Activated naive CD4-positive, alpha-beta T cell treated with anti-CD3 and anti-CD28 coated beads, Interleukin-2, amount 10 ng/mL, durations not matched to agents 7 days and 5 days (primary cell): ENCODE measurements around the gene LMCD1.

ENCODE experiments used
- CTCF ChIA-PET: fragments of 350-600 bp; sonication (Branson Sonifier 250); formaldehyde crosslinking; loops from one replicate; lab custom pipeline; 2021; ENCODE audit warnings: antibody characterized with exemption; lab: Charles Lee
- DNase-seq: peaks from one replicate; pipeline ENCODE4 v3.0.0-alpha.2; 2020
- H3K27ac Mint-ChIP-seq: one replicate; pipeline ENCODE4 v1.8.0; 2021; ENCODE audit warnings: mild to moderate bottlenecking, moderate library complexity, mixed read lengths
- H3K27me3 Mint-ChIP-seq: one replicate; pipeline ENCODE4 v1.8.0; 2021; ENCODE audit warnings: mild to moderate bottlenecking, mixed read lengths
- H3K36me3 Mint-ChIP-seq: one replicate; pipeline ENCODE4 v1.8.0; 2021; ENCODE audit warnings: mixed read lengths
- H3K4me1 Mint-ChIP-seq: one replicate; pipeline ENCODE4 v1.8.0; 2021; ENCODE audit warnings: mixed read lengths
- H3K4me3 Mint-ChIP-seq: one replicate; pipeline ENCODE4 v1.8.0; 2021; ENCODE audit warnings: mild to moderate bottlenecking, moderate library complexity, mixed read lengths
- H3K9me3 Mint-ChIP-seq: one replicate; pipeline ENCODE4 v1.8.0; 2021; ENCODE audit warnings: mixed read lengths

LMCD1 gene

GRCh38 chr3:8489278-8489792 lies 12.3 kb upstream of the LMCD1 start:
- H3K9me3 Mint-ChIP-seq, result no peaks in the 10 kb centered on the region
- no peak overlapping the region for H3K27ac Mint-ChIP-seq
- no peaks in the 10 kb centered on the region for H3K4me1 Mint-ChIP-seq
- no peak overlapping the region for H3K4me3 Mint-ChIP-seq
- no peak for DNase-seq
- CTCF ChIA-PET, result no interaction called here
- no peaks in the 10 kb centered on the region for H3K36me3 Mint-ChIP-seq
- no peaks in the 10 kb centered on the region for H3K27me3 Mint-ChIP-seq

- Mint-ChIP-seq H3K36me3 (no peaks in the 10 kb centered on the region), H3K27me3 (no peaks in the 10 kb centered on the region), H3K4me1 (no peaks in the 10 kb centered on the region), H3K4me3 (no peak overlapping the region), H3K27ac (no peak overlapping the region), H3K9me3 (no peaks in the 10 kb centered on the region)
- no peak for DNase-seq
- CTCF ChIA-PET, result no interaction called here
Measured at GRCh38 chr3:8490079-8490552, 11.5 kb upstream of the LMCD1 start.

- Mint-ChIP-seq H3K4me3 (no peak overlapping the region), H3K4me1 (no peaks in the 10 kb centered on the region), H3K9me3 (no peaks in the 10 kb centered on the region), H3K36me3 (no peaks in the 10 kb centered on the region), H3K27me3 (no peaks in the 10 kb centered on the region), H3K27ac (no peak overlapping the region)
- CTCF ChIA-PET, result no interaction called here
- DNase-seq, result no peak
Measured at GRCh38 chr3:8491271-8492144, 10.1 kb upstream of the LMCD1 start.

GRCh38 chr3:8492744-8493511 lies 8.7 kb upstream of the LMCD1 start:
- no peaks in the 10 kb centered on the region for H3K27me3 Mint-ChIP-seq
- H3K9me3 Mint-ChIP-seq, result no peaks in the 10 kb centered on the region
- CTCF ChIA-PET, result no interaction called here
- no peak overlapping the region for H3K27ac Mint-ChIP-seq
- H3K36me3 Mint-ChIP-seq, result no peaks in the 10 kb centered on the region
- DNase-seq, result no peak
- no peaks in the 10 kb centered on the region for H3K4me1 Mint-ChIP-seq
- no peak overlapping the region for H3K4me3 Mint-ChIP-seq

- Mint-ChIP-seq H3K36me3 (no peaks in the 10 kb centered on the region), H3K27ac (no peak overlapping the region)
Measured at GRCh38 chr3:8493744-8494143, 7.9 kb upstream of the LMCD1 start.

GRCh38 chr3:8494327-8494726 lies 7.3 kb upstream of the LMCD1 start:
- H3K4me1 Mint-ChIP-seq, result no peaks in the 10 kb centered on the region
- H3K27me3 Mint-ChIP-seq, result peaks cover 2% of the 10 kb centered on the region
- no peak overlapping the region for H3K27ac Mint-ChIP-seq
- no peak for DNase-seq
- no peaks in the 10 kb centered on the region for H3K9me3 Mint-ChIP-seq
- no peaks in the 10 kb centered on the region for H3K36me3 Mint-ChIP-seq
- CTCF ChIA-PET, result no interaction called here
- no peak overlapping the region for H3K4me3 Mint-ChIP-seq

More at GRCh38 chr3:8493744-8494143, 7.9 kb upstream of the LMCD1 start:
- Mint-ChIP-seq H3K4me1 (no peaks in the 10 kb centered on the region), H3K4me3 (no peak overlapping the region), H3K27me3 (no peaks in the 10 kb centered on the region), H3K9me3 (no peaks in the 10 kb centered on the region)
- CTCF ChIA-PET, result no interaction called here
- DNase-seq, result no peak

GRCh38 chr3:8497582-8497981 lies 4.0 kb upstream of the LMCD1 start:
- Mint-ChIP-seq H3K27me3 (peaks cover 22% of the 10 kb centered on the region), H3K27ac (no peak overlapping the region), H3K4me1 (peaks cover 7% of the 10 kb centered on the region), H3K9me3 (no peaks in the 10 kb centered on the region), H3K36me3 (no peaks in the 10 kb centered on the region), H3K4me3 (no peak overlapping the region)
- DNase-seq, result no peak
- CTCF ChIA-PET, result interaction anchor here (1.1 kb wide), 1 partner anchor 55 kb away, joined by 3 read pairs; no protein-coding TSS in a partner anchor

- DNase-seq, result no peak
- Mint-ChIP-seq H3K4me3 (no peak overlapping the region), H3K27me3 (peaks cover 25% of the 10 kb centered on the region), H3K4me1 (peaks cover 7% of the 10 kb centered on the region), H3K27ac (no peak overlapping the region), H3K36me3 (no peaks in the 10 kb centered on the region), H3K9me3 (no peaks in the 10 kb centered on the region)
- CTCF ChIA-PET, result interaction anchor here (0.8 kb wide), 1 partner anchor 259 kb away, joined by 3 read pairs; no protein-coding TSS in a partner anchor
Measured at GRCh38 chr3:8499181-8499611, 2.4 kb upstream of the LMCD1 start.

GRCh38 chr3:8500319-8500988 lies 1.2 kb upstream of the LMCD1 start:
- Mint-ChIP-seq H3K36me3 (no peaks in the 10 kb centered on the region), H3K9me3 (no peaks in the 10 kb centered on the region), H3K27ac (no peak overlapping the region), H3K4me3 (no peak overlapping the region), H3K4me1 (peaks cover 7% of the 10 kb centered on the region), H3K27me3 (peaks cover 25% of the 10 kb centered on the region)
- no peak for DNase-seq
- CTCF ChIA-PET, result no interaction called here

GRCh38 chr3:8500989-8501370 lies 643 bp upstream of the LMCD1 start:
- no peak overlapping the region for H3K27ac Mint-ChIP-seq
- CTCF ChIA-PET, result no interaction called here
- no peaks in the 10 kb centered on the region for H3K36me3 Mint-ChIP-seq
- peaks cover 25% of the 10 kb centered on the region for H3K27me3 Mint-ChIP-seq
- H3K9me3 Mint-ChIP-seq, result no peaks in the 10 kb centered on the region
- DNase-seq, result no peak
- H3K4me3 Mint-ChIP-seq, result peak overlapping the region; percentile 70
- peaks cover 7% of the 10 kb centered on the region for H3K4me1 Mint-ChIP-seq

GRCh38 chr3:8503461-8503860 lies 1.8 kb downstream of the LMCD1 start:
- H3K36me3 Mint-ChIP-seq, result no peaks in the 10 kb centered on the region
- no peak overlapping the region for H3K4me3 Mint-ChIP-seq
- peaks cover 25% of the 10 kb centered on the region for H3K27me3 Mint-ChIP-seq
- H3K4me1 Mint-ChIP-seq, result peaks cover 7% of the 10 kb centered on the region
- H3K9me3 Mint-ChIP-seq, result no peaks in the 10 kb centered on the region
- CTCF ChIA-PET, result no interaction called here
- H3K27ac Mint-ChIP-seq, result no peak overlapping the region
- no peak for DNase-seq

GRCh38 chr3:8503871-8504610 lies 2.4 kb downstream of the LMCD1 start:
- Mint-ChIP-seq H3K9me3 (no peaks in the 10 kb centered on the region), H3K36me3 (no peaks in the 10 kb centered on the region), H3K27ac (no peak overlapping the region), H3K4me3 (no peak overlapping the region), H3K4me1 (peaks cover 7% of the 10 kb centered on the region), H3K27me3 (peaks cover 25% of the 10 kb centered on the region)
- no peak for DNase-seq
- CTCF ChIA-PET, result no interaction called here

GRCh38 chr3:8504611-8504973 lies 3.0 kb downstream of the LMCD1 start:
- no peak overlapping the region for H3K4me3 Mint-ChIP-seq
- H3K36me3 Mint-ChIP-seq, result no peaks in the 10 kb centered on the region
- peaks cover 7% of the 10 kb centered on the region for H3K4me1 Mint-ChIP-seq
- CTCF ChIA-PET, result no interaction called here
- H3K9me3 Mint-ChIP-seq, result no peaks in the 10 kb centered on the region
- no peak for DNase-seq
- no peak overlapping the region for H3K27ac Mint-ChIP-seq
- peaks cover 21% of the 10 kb centered on the region for H3K27me3 Mint-ChIP-seq
